Tibial artery (tissue), 4 donors: ENCODE results near the gene TSHZ2.
A peak's percentile ranks its signal among the peaks of the same experiment; 100 is the strongest.

Source experiments
- DNase-seq, 2 donors: peaks; one replicate each; pipeline ENCODE4 v3.0.0-alpha.2; 2019
- H3K27ac ChIP-seq, 2 donors: fragments of 200-600 bp; sonication (generic) in 1 of 2; 1 replicate in 1 of 2; 2 replicates in 1 of 2; pipeline ENCODE4 v1.5.1; 2018 to 2019; ENCODE audit warnings: mild to moderate bottlenecking in 1 of 2
- H3K27me3 ChIP-seq, 2 donors: fragments of 200-600 bp; sonication (generic) in 1 of 2; one replicate each; pipeline versions ENCODE4 v1.5.1 to v1.6.0; 2016 to 2019
- H3K36me3 ChIP-seq, 3 donors: fragments of 200-600 bp; sonication (generic) in 2 of 3; one replicate each; pipeline ENCODE4 v1.5.1; 2016 to 2019; ENCODE audit warnings: mild to moderate bottlenecking in 2 of 3
- H3K4me1 ChIP-seq, 4 donors: fragments of 200-600 bp; sonication (generic) in 2 of 4; 1 replicate in 3 of 4; 2 replicates in 1 of 4; pipeline ENCODE4 v1.5.1; 2016 to 2019
- H3K4me3 ChIP-seq, 2 donors: fragments of 200-600 bp; sonication (generic) in 1 of 2; 1 replicate in 1 of 2; 2 replicates in 1 of 2; pipeline ENCODE4 v1.5.1; 2018 to 2019; ENCODE audit warnings: mild to moderate bottlenecking in 2 of 2
- H3K9me3 ChIP-seq, 3 donors: fragments of 200-600 bp; sonication (generic) in 1 of 3; one replicate each; pipeline ENCODE4 v1.5.1; 2016 to 2019
- intact Hi-C: fragments of 100-400 bp; cut with DNase I; formaldehyde crosslinking; loops from one replicate; pipeline ENCODE4 v1.15.0; 2023; ENCODE audit warnings: low total_unique reads
- TF ChIP-seq, protein P1 (sequence below), 2 experiments: fragments of 200-600 bp in 1 of 2; fragments of 450-650 bp in 1 of 2; IDR thresholded peaks; one replicate each; pipeline ENCODE4 v1.5.1; 2017 to 2019; ENCODE audit warnings: antibody characterized with exemption in 2 of 2, mild to moderate bottlenecking in 1 of 2, moderate library complexity in 1 of 2

Gene TSHZ2, protein sequence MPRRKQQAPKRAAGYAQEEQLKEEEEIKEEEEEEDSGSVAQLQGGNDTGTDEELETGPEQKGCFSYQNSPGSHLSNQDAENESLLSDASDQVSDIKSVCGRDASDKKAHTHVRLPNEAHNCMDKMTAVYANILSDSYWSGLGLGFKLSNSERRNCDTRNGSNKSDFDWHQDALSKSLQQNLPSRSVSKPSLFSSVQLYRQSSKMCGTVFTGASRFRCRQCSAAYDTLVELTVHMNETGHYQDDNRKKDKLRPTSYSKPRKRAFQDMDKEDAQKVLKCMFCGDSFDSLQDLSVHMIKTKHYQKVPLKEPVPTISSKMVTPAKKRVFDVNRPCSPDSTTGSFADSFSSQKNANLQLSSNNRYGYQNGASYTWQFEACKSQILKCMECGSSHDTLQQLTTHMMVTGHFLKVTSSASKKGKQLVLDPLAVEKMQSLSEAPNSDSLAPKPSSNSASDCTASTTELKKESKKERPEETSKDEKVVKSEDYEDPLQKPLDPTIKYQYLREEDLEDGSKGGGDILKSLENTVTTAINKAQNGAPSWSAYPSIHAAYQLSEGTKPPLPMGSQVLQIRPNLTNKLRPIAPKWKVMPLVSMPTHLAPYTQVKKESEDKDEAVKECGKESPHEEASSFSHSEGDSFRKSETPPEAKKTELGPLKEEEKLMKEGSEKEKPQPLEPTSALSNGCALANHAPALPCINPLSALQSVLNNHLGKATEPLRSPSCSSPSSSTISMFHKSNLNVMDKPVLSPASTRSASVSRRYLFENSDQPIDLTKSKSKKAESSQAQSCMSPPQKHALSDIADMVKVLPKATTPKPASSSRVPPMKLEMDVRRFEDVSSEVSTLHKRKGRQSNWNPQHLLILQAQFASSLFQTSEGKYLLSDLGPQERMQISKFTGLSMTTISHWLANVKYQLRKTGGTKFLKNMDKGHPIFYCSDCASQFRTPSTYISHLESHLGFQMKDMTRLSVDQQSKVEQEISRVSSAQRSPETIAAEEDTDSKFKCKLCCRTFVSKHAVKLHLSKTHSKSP (N-terminal part only)

DNA sequence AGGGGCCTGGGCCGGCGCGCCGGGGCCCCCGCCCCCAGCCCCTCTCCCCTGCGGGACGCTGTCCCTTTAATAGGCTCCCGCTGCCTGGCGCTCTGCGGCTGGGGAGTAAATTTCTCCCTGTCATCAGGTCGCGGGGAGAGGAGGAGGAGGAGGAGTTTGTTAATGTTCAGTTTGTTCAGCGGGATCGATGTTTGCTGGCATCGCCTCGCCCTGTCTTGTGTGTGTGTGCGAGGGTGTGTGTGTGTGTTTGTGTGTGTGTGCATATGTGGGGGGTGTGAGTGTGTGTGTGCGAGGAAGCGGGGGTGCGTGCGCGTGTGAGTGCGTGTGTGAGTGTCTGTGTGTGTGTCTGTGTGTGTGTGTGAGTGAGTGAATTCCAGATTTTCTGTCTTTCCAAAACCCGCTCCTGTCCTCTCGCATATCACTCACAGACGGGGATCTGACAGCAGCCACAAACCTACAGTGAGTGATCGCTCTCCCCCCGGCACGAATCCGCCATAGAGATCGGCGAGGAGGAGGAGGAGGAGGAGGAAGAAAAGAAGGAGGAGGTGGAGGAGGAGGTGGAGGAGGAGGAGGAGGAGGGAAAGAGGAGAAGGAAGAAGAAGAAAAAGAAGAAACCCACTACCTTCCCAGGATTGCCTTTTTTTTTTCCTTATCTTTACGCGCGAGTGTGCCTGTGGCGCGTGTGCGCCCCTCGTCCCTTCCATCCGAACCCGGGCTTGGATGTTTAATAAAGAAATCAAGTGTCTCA lies at the start of gene TSHZ2:
TSHZ2 (plus strand) TSS at position 169 of the 748 bp plus-strand sequence. CDS start 936 bp downstream, outside the sequence.
- H3K4me3 ChIP-seq, result peak within 1 kb of the TSS; percentile 45 to 49
- H3K9me3 ChIP-seq, result no peaks in the 10 kb centered on the region
- H3K36me3 ChIP-seq, result no peaks in the 10 kb centered on the region
- H3K4me1 ChIP-seq, result peaks cover 0 to 8% (median 4%) of the 10 kb centered on the region in 4 donors
- intact Hi-C loops, result no loop called here
- TF ChIP-seq, protein P1, sequence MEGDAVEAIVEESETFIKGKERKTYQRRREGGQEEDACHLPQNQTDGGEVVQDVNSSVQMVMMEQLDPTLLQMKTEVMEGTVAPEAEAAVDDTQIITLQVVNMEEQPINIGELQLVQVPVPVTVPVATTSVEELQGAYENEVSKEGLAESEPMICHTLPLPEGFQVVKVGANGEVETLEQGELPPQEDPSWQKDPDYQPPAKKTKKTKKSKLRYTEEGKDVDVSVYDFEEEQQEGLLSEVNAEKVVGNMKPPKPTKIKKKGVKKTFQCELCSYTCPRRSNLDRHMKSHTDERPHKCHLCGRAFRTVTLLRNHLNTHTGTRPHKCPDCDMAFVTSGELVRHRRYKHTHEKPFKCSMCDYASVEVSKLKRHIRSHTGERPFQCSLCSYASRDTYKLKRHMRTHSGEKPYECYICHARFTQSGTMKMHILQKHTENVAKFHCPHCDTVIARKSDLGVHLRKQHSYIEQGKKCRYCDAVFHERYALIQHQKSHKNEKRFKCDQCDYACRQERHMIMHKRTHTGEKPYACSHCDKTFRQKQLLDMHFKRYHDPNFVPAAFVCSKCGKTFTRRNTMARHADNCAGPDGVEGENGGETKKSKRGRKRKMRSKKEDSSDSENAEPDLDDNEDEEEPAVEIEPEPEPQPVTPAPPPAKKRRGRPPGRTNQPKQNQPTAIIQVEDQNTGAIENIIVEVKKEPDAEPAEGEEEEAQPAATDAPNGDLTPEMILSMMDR (IDR thresholded peaks at IDR 0.05), result no peak
- peak; percentile 69 to 75 for DNase-seq
- H3K27ac ChIP-seq, result peak within 1 kb of the TSS; percentile 47 to 60
- H3K27me3 ChIP-seq, result peaks cover 0 to 14% of the 10 kb centered on the region in 2 donors

GRCh38 chr20:52922436-52922835 lies 49.7 kb upstream of the TSHZ2 start:
- TF ChIP-seq, protein P1 (IDR thresholded peaks at IDR 0.05), result no peak
- intact Hi-C loops, result no loop called here
- no peak for DNase-seq

DNA sequence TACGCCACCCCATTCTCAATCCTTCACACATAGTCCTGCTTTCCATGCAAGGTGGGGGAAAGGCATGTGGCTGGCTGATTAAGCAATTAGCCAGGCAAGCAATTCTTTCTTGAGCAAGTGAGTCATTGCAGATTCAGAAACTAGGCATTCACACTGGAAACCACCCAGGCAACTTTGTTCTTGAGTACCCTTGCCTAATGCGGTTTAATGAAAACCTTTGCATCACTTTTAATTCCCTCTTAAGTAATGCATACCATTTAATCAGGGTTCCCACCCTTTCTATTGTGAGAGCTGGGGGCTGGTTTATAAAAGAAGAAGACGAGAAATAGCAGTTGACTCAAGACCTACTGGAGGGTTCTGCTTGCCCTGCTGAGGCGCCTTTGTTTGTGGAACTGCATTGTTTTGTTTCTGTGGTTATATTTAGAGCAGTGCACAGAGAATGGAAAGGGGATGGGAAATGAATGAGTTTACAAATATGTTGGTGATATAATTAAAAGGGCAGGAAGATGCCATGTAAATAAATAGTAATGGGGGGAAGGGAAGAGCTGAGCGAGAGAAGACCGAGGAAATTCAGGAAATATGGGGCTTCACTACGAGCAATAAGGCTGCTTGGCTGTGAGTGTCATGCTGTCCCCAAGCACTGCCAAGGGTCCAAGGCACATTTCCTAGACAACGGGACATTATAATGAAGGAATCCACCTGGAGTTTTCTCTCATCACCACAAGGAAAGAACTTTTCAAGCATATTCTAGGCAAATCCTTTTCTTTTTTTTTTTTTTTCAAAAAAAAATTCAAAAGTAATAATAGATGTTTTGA lies 48.8 kb upstream of the TSHZ2 start:
- Histone ChIP-seq H3K4me1 (no peaks in the 10 kb centered on the region), H3K4me3 (no peak overlapping the region), H3K27me3 (no peaks in the 10 kb centered on the region), H3K36me3 (no peaks in the 10 kb centered on the region), H3K9me3 (no peaks in the 10 kb centered on the region), H3K27ac (no peak overlapping the region)
- TF ChIP-seq, protein P1 (IDR thresholded peaks at IDR 0.05), result no peak
- intact Hi-C loops, result no loop called here
- no peak for DNase-seq

More at GRCh38 chr20:52922436-52922835, 49.7 kb upstream of the TSHZ2 start:
- H3K36me3 ChIP-seq, result no peaks in the 10 kb centered on the region
- H3K9me3 ChIP-seq, result no peaks in the 10 kb centered on the region
- H3K27ac ChIP-seq, result no peak overlapping the region
- H3K4me1 ChIP-seq, result no peaks in the 10 kb centered on the region
- no peaks in the 10 kb centered on the region for H3K27me3 ChIP-seq
- H3K4me3 ChIP-seq, result no peak overlapping the region

- no peaks in the 10 kb centered on the region for H3K36me3 ChIP-seq
- intact Hi-C loops, result no loop called here
- no peaks in the 10 kb centered on the region for H3K4me1 ChIP-seq
- TF ChIP-seq, protein P1 (IDR thresholded peaks at IDR 0.05), result no peak
- DNase-seq, result no peak
- H3K9me3 ChIP-seq, result no peaks in the 10 kb centered on the region
- no peak overlapping the region for H3K4me3 ChIP-seq
- no peaks in the 10 kb centered on the region for H3K27me3 ChIP-seq
- no peak overlapping the region for H3K27ac ChIP-seq
Observed at GRCh38 chr20:52924411-52925271, 47.5 kb upstream of the TSHZ2 start.
